Measurements from ENCODE around the gene FGD3. TPM values are rescaled to one million over a fixed set of nuclear protein-coding genes. Genes with fewer than 3 reads are reported as not detected.

The FGD3 gene
- total and polyA plus RNA-seq, 3 donors from 2014 or later = 12.8 to 14.3 (median 14.0) TPM

GRCh38 chr9:92962303-92962649 is 15.0 kb downstream of the FGD3 start:
- no peaks in the 10 kb centered on the region for H3K27me3 ChIP-seq
- H3K27ac ChIP-seq = no peak overlapping the region
- no peak for DNase-seq
- H3K4me1 ChIP-seq = no peaks in the 10 kb centered on the region
- no peaks in the 10 kb centered on the region for H3K36me3 ChIP-seq (ENCODE audit: low read depth, missing control alignments)
- intact Hi-C loops (cut with DNase I; ENCODE audit: low total_unique reads) = no loop called here
- no peaks in the 10 kb centered on the region for H3K9me3 ChIP-seq
- no peak for TF ChIP-seq POLR2A (IDR thresholded peaks at IDR 0.05)
- no peak for TF ChIP-seq CTCF (IDR thresholded peaks at IDR 0.05)
- WGBS, 2 donors = 97 to 100% methylated on average over 2 of the region's 2 CpGs
- H3K4me3 ChIP-seq = no peak overlapping the region

- DNase-seq = no peak
- Histone ChIP-seq H3K4me1 (no peaks in the 10 kb centered on the region), H3K27ac (no peak overlapping the region), H3K9me3 (no peaks in the 10 kb centered on the region), H3K4me3 (no peak overlapping the region), H3K36me3 (ENCODE audit: low read depth, missing control alignments) (no peaks in the 10 kb centered on the region), H3K27me3 (no peaks in the 10 kb centered on the region)
- WGBS, 2 donors = 90 to 92% methylated on average over 7 of the region's 7 CpGs
- TF ChIP-seq CTCF (IDR thresholded peaks at IDR 0.05) (no peak), POLR2A (IDR thresholded peaks at IDR 0.05) (no peak)
- intact Hi-C loops (cut with DNase I; ENCODE audit: low total_unique reads) = no loop called here
These were observed 15.5 kb downstream of the FGD3 start for GRCh38 chr9:92962846-92963245.

- intact Hi-C loops (cut with DNase I; ENCODE audit: low total_unique reads) = no loop called here
- Histone ChIP-seq H3K4me3 (no peak overlapping the region), H3K9me3 (no peaks in the 10 kb centered on the region), H3K4me1 (no peaks in the 10 kb centered on the region), H3K27me3 (no peaks in the 10 kb centered on the region), H3K27ac (no peak overlapping the region), H3K36me3 (ENCODE audit: low read depth, missing control alignments) (no peaks in the 10 kb centered on the region)
- no peak for DNase-seq
- WGBS, 2 donors = 81 to 91% methylated on average over 14 to 16 of the region's 16 CpGs
- TF ChIP-seq CTCF (IDR thresholded peaks at IDR 0.05) (no peak), POLR2A (IDR thresholded peaks at IDR 0.05) (no peak)
These were observed 16.7 kb downstream of the FGD3 start for GRCh38 chr9:92963831-92964606.

- Histone ChIP-seq H3K27ac (no peak overlapping the region), H3K4me3 (no peak overlapping the region), H3K4me1 (no peaks in the 10 kb centered on the region), H3K36me3 (ENCODE audit: low read depth, missing control alignments) (no peaks in the 10 kb centered on the region), H3K27me3 (no peaks in the 10 kb centered on the region), H3K9me3 (no peaks in the 10 kb centered on the region)
- TF ChIP-seq CTCF (IDR thresholded peaks at IDR 0.05) (no peak), POLR2A (IDR thresholded peaks at IDR 0.05) (no peak)
- intact Hi-C loops (cut with DNase I; ENCODE audit: low total_unique reads) = no loop called here
- no peak for DNase-seq
- 79 to 88% methylated on average over 14 to 17 of the region's 17 CpGs for WGBS, 2 donors
These were observed 17.3 kb downstream of the FGD3 start for GRCh38 chr9:92964607-92965060.

All from testis (tissue), 3 donors.